ENCODE results near the gene TMEM106C.

Gene TMEM106C

DNA sequence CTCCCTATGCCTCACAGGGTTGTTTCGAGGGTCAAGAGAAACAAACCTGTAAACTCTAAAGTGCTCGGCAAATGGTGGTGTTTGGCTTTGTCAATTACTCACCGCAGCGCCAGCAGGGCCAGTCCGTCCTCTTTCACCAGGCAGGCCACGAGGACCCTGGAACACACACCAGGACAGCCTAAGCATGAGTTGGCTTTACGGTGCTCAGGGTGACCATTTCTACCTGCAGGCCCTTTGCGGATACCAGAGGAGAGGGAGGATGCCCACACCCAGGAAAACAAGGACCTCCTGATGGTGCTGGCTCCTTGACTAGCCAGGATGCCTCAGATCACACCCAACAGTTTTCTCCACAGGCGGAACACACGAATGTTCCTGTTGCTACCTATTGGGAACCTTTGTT is 29.4 kb downstream of the TMEM106C start:
- H2AFZ ChIP-seq (ENCODE audit: insufficient read depth, low read length, poor library complexity), result no peak overlapping the region
- H4K91ac ChIP-seq (ENCODE audit: low read depth, low read length), result no peak overlapping the region
- no peak overlapping the region for H3K9ac ChIP-seq (ENCODE audit: low read length)
- no peak overlapping the region for H3K23ac ChIP-seq (ENCODE audit: low read length)
- no peak overlapping the region for H3K18ac ChIP-seq (ENCODE audit: low read length)
- whole genome bisulfite sequencing (ENCODE audit: extremely low coverage, insufficient coverage, insufficient read length), result no CpG with 5 or more reads among the region's 10 CpGs
- H2BK120ac ChIP-seq (ENCODE audit: insufficient read depth, low read length, poor library complexity), result no peak overlapping the region
- H3K79me2 ChIP-seq (ENCODE audit: control insufficient read depth, insufficient read depth, low read length, poor library complexity), result peaks cover 2% of the 10 kb centered on the region
- peaks cover 14% of the 10 kb centered on the region for H3K79me1 ChIP-seq (ENCODE audit: low read length)
- no peak for DNase-seq
- H2AK5ac ChIP-seq (ENCODE audit: low read length), result no peak overlapping the region
- no peak overlapping the region for H4K12ac ChIP-seq (ENCODE audit: low read depth, low read length)
- H4K8ac ChIP-seq (ENCODE audit: low read depth, low read length), result no peak overlapping the region
- H3K27ac ChIP-seq (ENCODE audit: low read depth, low read length), result no peak overlapping the region
- H2BK12ac ChIP-seq (ENCODE audit: low read length), result no peak overlapping the region
- H3K4me3 ChIP-seq (ENCODE audit: low read depth, low read length), result no peak overlapping the region
- no peak overlapping the region for H3K4me2 ChIP-seq (ENCODE audit: low read length)
- no peaks in the 10 kb centered on the region for H3K27me3 ChIP-seq (ENCODE audit: insufficient read depth, low read length)
- H2BK5ac ChIP-seq (ENCODE audit: low read depth, low read length, poor library complexity), result no peak overlapping the region
- H3K4ac ChIP-seq (ENCODE audit: low read depth, low read length), result no peak overlapping the region
- no peak overlapping the region for H3K14ac ChIP-seq (ENCODE audit: low read length)
- H3K36me3 ChIP-seq (ENCODE audit: control insufficient read depth in 1 of 2, insufficient read depth in 2 of 2, low read length in 2 of 2), result peaks cover 39 to 55% of the 10 kb centered on the region in 2 experiments
- no peaks in the 10 kb centered on the region for H3K9me3 ChIP-seq (ENCODE audit: insufficient read depth, low read depth, low read length)
- H3K4me1 ChIP-seq (ENCODE audit: control insufficient read depth in 1 of 2, insufficient read depth in 2 of 2, low read length in 2 of 2), result peaks cover 21 to 26% of the 10 kb centered on the region in 2 experiments

DNA sequence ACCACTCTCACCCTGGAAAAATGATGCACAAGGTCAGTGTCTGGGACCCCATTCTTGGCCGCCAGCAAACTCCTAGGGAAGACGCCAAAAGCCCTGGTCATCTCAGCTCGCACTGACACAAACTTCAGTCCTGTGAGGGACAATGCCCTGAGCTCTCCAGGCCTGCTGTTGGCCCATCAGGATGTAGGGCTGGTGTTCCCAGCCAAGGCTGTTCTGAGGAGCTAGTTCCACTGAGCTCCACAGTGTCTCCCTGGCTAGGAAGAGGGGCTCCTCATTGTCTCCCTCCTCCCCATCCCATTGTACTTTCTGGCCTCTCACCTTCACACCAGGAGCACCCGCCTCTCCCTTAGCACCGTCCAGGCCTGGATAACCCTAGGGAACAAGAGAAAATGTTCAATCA is 30.1 kb downstream of the TMEM106C start:
- H3K9me3 ChIP-seq (ENCODE audit: insufficient read depth, low read depth, low read length), result no peaks in the 10 kb centered on the region
- WGBS (ENCODE audit: extremely low coverage, insufficient coverage, insufficient read length), result no CpG with 5 or more reads among the region's 5 CpGs

GRCh38 chr12:47995981-47996401 is 32.6 kb downstream of the TMEM106C start:
- H2AFZ ChIP-seq (ENCODE audit: insufficient read depth, low read length, poor library complexity), result no peak overlapping the region
- no peak for DNase-seq
- H3K18ac ChIP-seq (ENCODE audit: low read length), result no peak overlapping the region
- no peak overlapping the region for H3K4me2 ChIP-seq (ENCODE audit: low read length)
- H2BK12ac ChIP-seq (ENCODE audit: low read length), result no peak overlapping the region
- no peaks in the 10 kb centered on the region for H3K9me3 ChIP-seq (ENCODE audit: insufficient read depth, low read depth, low read length)
- no peak overlapping the region for H4K91ac ChIP-seq (ENCODE audit: low read depth, low read length)
- no peak overlapping the region for H4K12ac ChIP-seq (ENCODE audit: low read depth, low read length)
- WGBS (ENCODE audit: extremely low coverage, insufficient coverage, insufficient read length), result no CpG with 5 or more reads among the region's 4 CpGs
- no peak overlapping the region for H3K9ac ChIP-seq (ENCODE audit: low read length)
- H2BK120ac ChIP-seq (ENCODE audit: insufficient read depth, low read length, poor library complexity), result no peak overlapping the region
- no peak overlapping the region for H3K27ac ChIP-seq (ENCODE audit: low read depth, low read length)
- peaks cover 13 to 15% of the 10 kb centered on the region in 2 experiments for H3K4me1 ChIP-seq (ENCODE audit: control insufficient read depth in 1 of 2, insufficient read depth in 2 of 2, low read length in 2 of 2)
- H3K79me1 ChIP-seq (ENCODE audit: low read length), result peaks cover 7% of the 10 kb centered on the region
- peaks cover 36 to 49% of the 10 kb centered on the region in 2 experiments for H3K36me3 ChIP-seq (ENCODE audit: control insufficient read depth in 1 of 2, insufficient read depth in 2 of 2, low read length in 2 of 2)
- no peaks in the 10 kb centered on the region for H3K79me2 ChIP-seq (ENCODE audit: control insufficient read depth, insufficient read depth, low read length, poor library complexity)
- no peak overlapping the region for H2AK5ac ChIP-seq (ENCODE audit: low read length)
- no peak overlapping the region for H3K4me3 ChIP-seq (ENCODE audit: low read depth, low read length)
- no peak overlapping the region for H3K4ac ChIP-seq (ENCODE audit: low read depth, low read length)
- H3K23ac ChIP-seq (ENCODE audit: low read length), result no peak overlapping the region
- no peak overlapping the region for H2BK5ac ChIP-seq (ENCODE audit: low read depth, low read length, poor library complexity)
- peaks cover 4% of the 10 kb centered on the region for H3K27me3 ChIP-seq (ENCODE audit: insufficient read depth, low read length)
- no peak overlapping the region for H4K8ac ChIP-seq (ENCODE audit: low read depth, low read length)
- no peak overlapping the region for H3K14ac ChIP-seq (ENCODE audit: low read length)

More for the DNA sequence above, 30.1 kb downstream of the TMEM106C start:
- H4K8ac ChIP-seq (ENCODE audit: low read depth, low read length), result no peak overlapping the region
- H2BK120ac ChIP-seq (ENCODE audit: insufficient read depth, low read length, poor library complexity), result no peak overlapping the region
- DNase-seq, result no peak
- H2BK12ac ChIP-seq (ENCODE audit: low read length), result no peak overlapping the region
- no peaks in the 10 kb centered on the region for H3K27me3 ChIP-seq (ENCODE audit: insufficient read depth, low read length)
- H3K4me2 ChIP-seq (ENCODE audit: low read length), result no peak overlapping the region
- H4K91ac ChIP-seq (ENCODE audit: low read depth, low read length), result no peak overlapping the region
- H3K4me3 ChIP-seq (ENCODE audit: low read depth, low read length), result no peak overlapping the region
- H3K79me1 ChIP-seq (ENCODE audit: low read length), result peaks cover 14% of the 10 kb centered on the region
- no peak overlapping the region for H3K9ac ChIP-seq (ENCODE audit: low read length)
- no peak overlapping the region for H3K27ac ChIP-seq (ENCODE audit: low read depth, low read length)
- H3K36me3 ChIP-seq (ENCODE audit: control insufficient read depth in 1 of 2, insufficient read depth in 2 of 2, low read length in 2 of 2), result peaks cover 40 to 56% of the 10 kb centered on the region in 2 experiments
- H3K14ac ChIP-seq (ENCODE audit: low read length), result no peak overlapping the region
- H3K18ac ChIP-seq (ENCODE audit: low read length), result no peak overlapping the region
- H4K12ac ChIP-seq (ENCODE audit: low read depth, low read length), result no peak overlapping the region
- H2AFZ ChIP-seq (ENCODE audit: insufficient read depth, low read length, poor library complexity), result no peak overlapping the region
- peaks cover 18 to 24% of the 10 kb centered on the region in 2 experiments for H3K4me1 ChIP-seq (ENCODE audit: control insufficient read depth in 1 of 2, insufficient read depth in 2 of 2, low read length in 2 of 2)
- H2BK5ac ChIP-seq (ENCODE audit: low read depth, low read length, poor library complexity), result no peak overlapping the region
- H3K4ac ChIP-seq (ENCODE audit: low read depth, low read length), result no peak overlapping the region
- no peak overlapping the region for H2AK5ac ChIP-seq (ENCODE audit: low read length)
- H3K23ac ChIP-seq (ENCODE audit: low read length), result no peak overlapping the region
- peaks cover 2% of the 10 kb centered on the region for H3K79me2 ChIP-seq (ENCODE audit: control insufficient read depth, insufficient read depth, low read length, poor library complexity)

DNA sequence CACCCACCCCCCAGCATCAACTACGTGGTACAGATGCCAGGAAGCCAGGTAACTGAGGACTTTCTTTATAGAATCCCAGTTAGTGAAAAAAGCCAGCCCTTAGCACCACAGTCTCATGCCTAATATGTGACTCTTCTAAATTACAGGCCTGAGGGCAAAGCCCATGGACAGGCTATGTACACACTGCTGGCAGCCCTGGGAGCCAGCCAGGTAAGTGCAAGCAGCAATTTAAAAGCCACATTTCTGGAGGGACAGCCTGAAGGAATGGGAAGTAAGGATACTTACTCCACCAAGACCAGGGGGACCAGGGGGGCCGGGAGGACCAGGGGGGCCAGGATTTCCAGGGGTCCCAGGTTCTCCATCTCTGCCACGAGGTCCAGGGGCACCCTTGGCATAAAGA is 33.9 kb downstream of the TMEM106C start:
- no CpG with 5 or more reads among the region's 3 CpGs for WGBS (ENCODE audit: extremely low coverage, insufficient coverage, insufficient read length)

More for the DNA sequence above, 33.9 kb downstream of the TMEM106C start:
- Histone ChIP-seq H3K4me2 (ENCODE audit: low read length) (no peak overlapping the region), H2AFZ (ENCODE audit: insufficient read depth, low read length, poor library complexity) (no peak overlapping the region), H3K36me3 (ENCODE audit: control insufficient read depth in 1 of 2, insufficient read depth in 2 of 2, low read length in 2 of 2) (peaks cover 31 to 44% of the 10 kb centered on the region in 2 experiments), H3K4me1 (ENCODE audit: control insufficient read depth in 1 of 2, insufficient read depth in 2 of 2, low read length in 2 of 2) (peaks cover 15 to 22% of the 10 kb centered on the region in 2 experiments), H3K27ac (ENCODE audit: low read depth, low read length) (no peak overlapping the region), H3K79me2 (ENCODE audit: control insufficient read depth, insufficient read depth, low read length, poor library complexity) (no peaks in the 10 kb centered on the region), H3K9ac (ENCODE audit: low read length) (no peak overlapping the region), H4K12ac (ENCODE audit: low read depth, low read length) (no peak overlapping the region), H4K8ac (ENCODE audit: low read depth, low read length) (no peak overlapping the region), H3K14ac (ENCODE audit: low read length) (no peak overlapping the region), H2BK120ac (ENCODE audit: insufficient read depth, low read length, poor library complexity) (no peak overlapping the region), H2BK12ac (ENCODE audit: low read length) (no peak overlapping the region), H3K27me3 (ENCODE audit: insufficient read depth, low read length) (peaks cover 8% of the 10 kb centered on the region), H3K4me3 (ENCODE audit: low read depth, low read length) (no peak overlapping the region), H4K91ac (ENCODE audit: low read depth, low read length) (no peak overlapping the region), H2AK5ac (ENCODE audit: low read length) (no peak overlapping the region), H3K9me3 (ENCODE audit: insufficient read depth, low read depth, low read length) (no peaks in the 10 kb centered on the region), H3K23ac (ENCODE audit: low read length) (no peak overlapping the region), H3K4ac (ENCODE audit: low read depth, low read length) (no peak overlapping the region), H3K18ac (ENCODE audit: low read length) (no peak overlapping the region), H2BK5ac (ENCODE audit: low read depth, low read length, poor library complexity) (no peak overlapping the region), H3K79me1 (ENCODE audit: low read length) (peaks cover 12% of the 10 kb centered on the region)
- peak; percentile 85 to 95 for DNase-seq
